OCI-LY3 (cell line): Measurements from ENCODE around the gene HSBP1L1.
"Not testable (repeated sequence)": the region's sequence is repeated elsewhere in the genome, so short reads cannot be mapped to it uniquely, and the experiment has no call there.

Experiments
- H2AFZ ChIP-seq: fragments of 200-600, 300-600 bp; shearing (Covaris generic); 2 replicates; pipeline ENCODE4 v1.6.0; 2014; ENCODE audit warnings: antibody characterized with exemption, low read depth, low read length
- H3K27ac ChIP-seq: fragments of 200-600, 300-600 bp; sonication (generic); 2 replicates; pipeline ENCODE4 v1.5.1; 2014; ENCODE audit warnings: mild to moderate bottlenecking, low read length, moderate library complexity, mixed read lengths
- H3K27me3 ChIP-seq: fragments of 200-600, 300-600 bp; sonication (generic); 2 replicates; pipeline ENCODE4 v1.6.1; 2014; ENCODE audit warnings: low read depth, low read length, mixed read lengths
- H3K36me3 ChIP-seq: fragments of 200-600, 300-600 bp; sonication (generic); replicated peaks from 2 replicates; pipeline ENCODE3; 2014; ENCODE audit warnings: low read depth, low read length, mixed read lengths
- H3K4me1 ChIP-seq: fragments of 300-600, 200-600 bp; sonication (generic); 2 replicates; pipeline ENCODE4 v1.6.1; 2014; ENCODE audit warnings: low read length, mixed read lengths
- H3K4me2 ChIP-seq: fragments of 200-600, 300-600 bp; sonication (generic); 2 replicates; pipeline ENCODE4 v1.6.1; 2014; ENCODE audit warnings: low read length, mixed read lengths
- H3K4me3 ChIP-seq: fragments of 300-600, 200-600 bp; sonication (generic); 2 replicates; pipeline ENCODE4 v1.5.1; 2014; ENCODE audit warnings: antibody characterized with exemption, mild to moderate bottlenecking, low read length, moderate library complexity
- H3K79me2 ChIP-seq: fragments of 300-600, 200-600 bp; shearing (Covaris generic); 2 replicates; pipeline ENCODE4 v1.6.1; 2014; ENCODE audit warnings: mild to moderate bottlenecking, low read length, mixed read lengths
- H3K9ac ChIP-seq: fragments of 300-600, 200-600 bp; shearing (Covaris generic); 2 replicates; pipeline ENCODE4 v1.6.0; 2014; ENCODE audit warnings: mild to moderate bottlenecking, low read length, moderate library complexity
- H3K9me3 ChIP-seq: fragments of 200-600, 300-600 bp; shearing (Covaris generic); 2 replicates; pipeline ENCODE4 v1.6.1; 2014; ENCODE audit warnings: low read length, mixed read lengths; ENCODE audit not compliant: insufficient read depth
- H4K20me1 ChIP-seq: fragments of 200-600, 300-600 bp; sonication (generic); 2 replicates; pipeline ENCODE4 v1.6.1; 2016; ENCODE audit warnings: low read length, mixed read lengths; ENCODE audit not compliant: insufficient read depth
- EZH2phosphoT487 ChIP-seq: fragments of 200-600 bp; shearing (Covaris generic); IDR thresholded peaks from 2 replicates; pipeline ENCODE4 v1.6.1; 2018; ENCODE audit warnings: antibody characterized with exemption, mixed run types, low read depth
- TF ChIP-seq, protein P1 (sequence below): fragments of 200-600, 300-600 bp; sonication (generic); IDR thresholded peaks from 2 replicates; pipeline ENCODE4 v1.5.1; 2014; ENCODE audit warnings: antibody characterized with exemption, low read length, low read depth

The HSBP1L1 gene

GRCh38 chr18:79988451-79989194 is 24.2 kb downstream of the HSBP1L1 start, which contains the start of gene TXNL4A:
Gene TXNL4A (minus strand): TSS chr18:79988563. CDS start chr18:79988392, 171 bp downstream.
- peak within 1 kb of the TSS; percentile 88 for H3K9ac ChIP-seq
- H3K79me2 ChIP-seq, result peaks cover 59% of the 10 kb centered on the region
- H2AFZ ChIP-seq, result peak within 1 kb of the TSS; percentile 66
- peak within 1 kb of the TSS; percentile 67 for H3K27ac ChIP-seq
- H4K20me1 ChIP-seq, result peaks cover 40% of the 10 kb centered on the region
- peak within 1 kb of the TSS; percentile 87 for H3K4me2 ChIP-seq
- H3K27me3 ChIP-seq, result no peaks in the 10 kb centered on the region
- TF ChIP-seq, protein P1, sequence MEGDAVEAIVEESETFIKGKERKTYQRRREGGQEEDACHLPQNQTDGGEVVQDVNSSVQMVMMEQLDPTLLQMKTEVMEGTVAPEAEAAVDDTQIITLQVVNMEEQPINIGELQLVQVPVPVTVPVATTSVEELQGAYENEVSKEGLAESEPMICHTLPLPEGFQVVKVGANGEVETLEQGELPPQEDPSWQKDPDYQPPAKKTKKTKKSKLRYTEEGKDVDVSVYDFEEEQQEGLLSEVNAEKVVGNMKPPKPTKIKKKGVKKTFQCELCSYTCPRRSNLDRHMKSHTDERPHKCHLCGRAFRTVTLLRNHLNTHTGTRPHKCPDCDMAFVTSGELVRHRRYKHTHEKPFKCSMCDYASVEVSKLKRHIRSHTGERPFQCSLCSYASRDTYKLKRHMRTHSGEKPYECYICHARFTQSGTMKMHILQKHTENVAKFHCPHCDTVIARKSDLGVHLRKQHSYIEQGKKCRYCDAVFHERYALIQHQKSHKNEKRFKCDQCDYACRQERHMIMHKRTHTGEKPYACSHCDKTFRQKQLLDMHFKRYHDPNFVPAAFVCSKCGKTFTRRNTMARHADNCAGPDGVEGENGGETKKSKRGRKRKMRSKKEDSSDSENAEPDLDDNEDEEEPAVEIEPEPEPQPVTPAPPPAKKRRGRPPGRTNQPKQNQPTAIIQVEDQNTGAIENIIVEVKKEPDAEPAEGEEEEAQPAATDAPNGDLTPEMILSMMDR, result no peak
- no peak for TF ChIP-seq EZH2phosphoT487
- no peaks in the 10 kb centered on the region for H3K9me3 ChIP-seq
- H3K4me3 ChIP-seq, result peak within 1 kb of the TSS; percentile 83
- H3K4me1 ChIP-seq, result peaks cover 17% of the 10 kb centered on the region
- peaks cover 30% of the 10 kb centered on the region for H3K36me3 ChIP-seq

GRCh38 chr18:79989195-79989497 is 24.7 kb downstream of the HSBP1L1 start:
- Histone ChIP-seq H3K4me3 (peak overlapping the region; percentile 83), H2AFZ (no peak overlapping the region), H3K27ac (no peak overlapping the region), H3K36me3 (peaks cover 25% of the 10 kb centered on the region), H3K4me1 (peaks cover 17% of the 10 kb centered on the region), H3K9ac (peak overlapping the region; percentile 88), H3K4me2 (peak overlapping the region; percentile 66), H3K27me3 (no peaks in the 10 kb centered on the region), H3K9me3 (no peaks in the 10 kb centered on the region), H3K79me2 (peaks cover 54% of the 10 kb centered on the region), H4K20me1 (peaks cover 35% of the 10 kb centered on the region)
- TF ChIP-seq, protein P1, result no peak
- no peak for TF ChIP-seq EZH2phosphoT487

DNA sequence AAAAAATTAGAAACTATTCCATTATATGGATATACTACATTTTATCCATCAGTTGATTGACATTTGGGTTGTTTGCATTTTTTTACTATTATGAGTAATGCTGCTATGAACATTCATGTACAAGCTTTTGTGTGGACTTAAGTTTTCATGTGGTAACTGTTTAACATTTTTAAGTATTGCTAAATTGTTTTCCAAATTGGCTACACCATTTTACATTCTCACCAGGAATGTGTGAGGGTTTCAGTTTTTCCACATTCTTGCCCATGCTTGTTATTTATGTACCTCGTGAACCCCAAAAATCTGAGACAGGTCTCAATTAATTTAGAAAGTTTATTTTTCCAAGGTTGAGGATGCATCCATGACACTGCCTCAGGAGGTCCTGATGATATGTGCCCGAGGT is 27.1 kb downstream of the HSBP1L1 start:
- H3K79me2 ChIP-seq, result peaks cover 30% of the 10 kb centered on the region
- H4K20me1 ChIP-seq, result peaks cover 13% of the 10 kb centered on the region
- H3K9ac ChIP-seq, result no peak overlapping the region
- H3K27me3 ChIP-seq, result 0 out of 2 replicates have a peak, but pooled peaks cover 4% of the 10 kb centered on the region
- H3K9me3 ChIP-seq, result no peaks in the 10 kb centered on the region
- H2AFZ ChIP-seq, result no peak overlapping the region
- H3K36me3 ChIP-seq, result peaks cover 5% of the 10 kb centered on the region
- no peak overlapping the region for H3K27ac ChIP-seq
- no peak overlapping the region for H3K4me3 ChIP-seq
- H3K4me1 ChIP-seq, result peaks cover 15% of the 10 kb centered on the region
- no peak overlapping the region for H3K4me2 ChIP-seq
- TF ChIP-seq, protein P1, result no peak
- no peak for TF ChIP-seq EZH2phosphoT487

DNA sequence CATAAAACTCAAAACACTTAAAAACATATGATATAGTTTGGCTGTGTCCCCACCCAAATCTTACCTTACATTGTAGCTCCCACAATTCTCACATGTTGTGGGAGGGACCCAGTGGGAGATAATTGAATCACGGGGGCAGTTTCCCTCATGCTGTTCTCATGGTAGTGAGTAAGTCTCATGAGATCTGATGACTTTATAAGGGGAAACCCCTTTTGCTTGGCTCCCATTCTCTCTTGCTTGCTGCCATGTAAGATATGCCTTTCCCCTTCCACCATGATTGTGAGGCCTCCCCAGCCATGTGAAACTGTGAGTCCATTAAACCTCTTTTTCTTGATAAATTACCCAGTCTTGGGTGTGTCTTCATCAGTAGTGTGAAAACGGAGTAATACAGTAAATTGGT is 35.3 kb downstream of the HSBP1L1 start:
- not testable (repeated sequence) for H3K9ac ChIP-seq, H3K79me2 ChIP-seq, H3K4me1 ChIP-seq, H2AFZ ChIP-seq, H3K27me3 ChIP-seq, H3K9me3 ChIP-seq, H3K4me2 ChIP-seq, H3K27ac ChIP-seq, H4K20me1 ChIP-seq, H3K4me3 ChIP-seq, H3K36me3 ChIP-seq
